Left kidney (tissue), 2 donors: ENCODE data around the gene UFSP1. TPM values are rescaled to one million over a fixed set of nuclear protein-coding genes. Genes with fewer than 3 reads are reported as not detected.

Source experiments
- DNase-seq: peaks from one replicate; pipeline ENCODE4 v3.0.0-alpha.2; 2013
- polyA plus RNA-seq: library from polyadenylated mRNA; unstranded; fragments of 120-200 nt; gene quantifications from one replicate; pipeline ENCODE4 v1.2.1, GENCODE V29; 2013; ENCODE audit not compliant: insufficient read length

The UFSP1 gene
- polyA plus RNA-seq, 1 donor, result 1.8 TPM

GRCh38 chr7:100895956-100896731 is 6.6 kb upstream of the UFSP1 start:
- peak; percentile 33 for DNase-seq

DNA sequence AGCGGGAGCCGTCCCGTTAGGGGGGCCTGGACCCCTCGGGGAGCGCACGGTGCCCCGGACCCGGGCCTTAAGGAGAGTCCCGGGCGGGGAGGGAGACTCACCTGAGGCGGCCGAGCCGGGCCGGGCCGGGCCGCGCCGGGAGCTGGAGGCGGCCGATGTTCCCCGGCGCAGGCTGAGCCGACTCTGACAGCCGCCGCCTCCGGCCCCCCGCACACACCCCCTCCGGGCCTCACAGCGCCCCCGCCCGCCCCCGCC is 6.1 kb upstream of the UFSP1 start, which contains the start of gene ACHE:
Gene ACHE, minus strand, starts transcription at position 188 of the 255 bp plus-strand sequence. CDS start 1,656 bp downstream, outside the sequence.
- DNase-seq, result no peak

DNA sequence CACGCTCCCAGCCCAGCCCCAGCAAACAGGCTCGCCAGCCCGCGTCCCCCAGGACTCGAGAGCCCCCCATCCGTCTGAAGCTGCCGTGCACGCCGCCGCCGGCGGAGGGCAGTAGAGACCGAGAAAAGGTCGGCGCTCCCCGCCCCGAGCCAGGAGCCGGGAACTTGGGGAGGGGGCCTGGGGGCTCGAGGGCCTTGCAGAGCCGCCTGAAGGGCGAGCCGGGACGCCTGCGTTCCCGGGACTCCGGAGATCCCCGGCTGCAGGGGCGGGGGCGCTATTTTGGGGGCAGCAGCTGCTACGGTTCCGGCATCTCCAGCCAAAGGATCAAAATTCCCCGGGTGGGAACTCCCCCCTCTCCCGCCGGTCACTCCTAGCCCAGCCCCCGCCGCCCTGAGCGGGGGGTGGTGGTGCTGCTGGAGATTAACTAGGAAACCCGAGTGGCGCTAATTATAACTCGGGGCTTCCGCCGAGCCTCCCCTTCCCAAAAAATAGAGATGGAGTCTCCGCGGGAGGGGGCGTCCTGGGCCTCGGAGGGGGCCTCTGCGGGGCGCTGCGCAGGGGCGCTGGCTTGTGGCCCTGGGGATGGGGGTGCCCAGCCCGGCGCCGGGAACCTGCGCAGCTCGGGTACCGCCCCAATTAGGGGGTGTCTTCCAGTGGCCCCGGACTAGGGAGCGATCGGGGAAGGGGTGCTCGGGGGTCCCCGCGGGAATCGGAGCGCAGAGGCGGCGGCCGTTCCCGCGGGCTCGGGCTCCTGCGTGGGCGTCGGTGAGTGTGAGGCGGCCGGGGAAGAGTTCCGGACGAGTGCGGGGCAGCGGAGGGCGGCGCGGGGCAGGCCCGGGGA is 5.6 kb upstream of the UFSP1 start:
- peak; percentile 60 for DNase-seq

- no peak for DNase-seq
Measured at GRCh38 chr7:100893910-100894721, 4.6 kb upstream of the UFSP1 start.

DNA sequence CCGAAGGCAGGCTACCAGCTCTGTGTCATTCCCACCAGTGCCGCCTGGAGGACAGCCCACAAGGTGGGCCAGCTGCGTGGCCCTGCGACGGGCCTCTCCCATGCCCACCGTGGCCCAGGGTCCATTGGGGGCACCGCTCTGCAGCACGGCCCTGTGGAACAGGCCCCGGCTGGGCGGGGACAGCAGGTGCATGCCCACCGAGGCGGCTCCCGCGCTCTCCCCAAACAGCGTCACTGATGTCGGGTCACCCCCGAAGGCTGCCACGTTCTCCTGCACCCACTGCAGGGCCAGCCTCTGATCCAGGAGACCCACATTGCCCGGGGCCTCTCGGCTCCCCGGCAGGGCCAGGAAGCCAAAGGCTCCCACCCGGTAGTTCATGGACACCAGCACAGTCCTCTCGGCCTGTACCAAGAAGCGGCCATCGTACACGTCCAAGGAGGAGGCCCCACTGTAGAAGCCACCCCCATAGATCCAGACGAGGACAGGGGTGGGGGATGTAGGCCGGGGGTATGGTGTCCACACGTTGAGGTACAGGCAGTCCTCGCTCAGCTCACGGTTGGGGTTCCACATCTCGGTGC is 3.9 kb upstream of the UFSP1 start:
- no peak for DNase-seq

DNA sequence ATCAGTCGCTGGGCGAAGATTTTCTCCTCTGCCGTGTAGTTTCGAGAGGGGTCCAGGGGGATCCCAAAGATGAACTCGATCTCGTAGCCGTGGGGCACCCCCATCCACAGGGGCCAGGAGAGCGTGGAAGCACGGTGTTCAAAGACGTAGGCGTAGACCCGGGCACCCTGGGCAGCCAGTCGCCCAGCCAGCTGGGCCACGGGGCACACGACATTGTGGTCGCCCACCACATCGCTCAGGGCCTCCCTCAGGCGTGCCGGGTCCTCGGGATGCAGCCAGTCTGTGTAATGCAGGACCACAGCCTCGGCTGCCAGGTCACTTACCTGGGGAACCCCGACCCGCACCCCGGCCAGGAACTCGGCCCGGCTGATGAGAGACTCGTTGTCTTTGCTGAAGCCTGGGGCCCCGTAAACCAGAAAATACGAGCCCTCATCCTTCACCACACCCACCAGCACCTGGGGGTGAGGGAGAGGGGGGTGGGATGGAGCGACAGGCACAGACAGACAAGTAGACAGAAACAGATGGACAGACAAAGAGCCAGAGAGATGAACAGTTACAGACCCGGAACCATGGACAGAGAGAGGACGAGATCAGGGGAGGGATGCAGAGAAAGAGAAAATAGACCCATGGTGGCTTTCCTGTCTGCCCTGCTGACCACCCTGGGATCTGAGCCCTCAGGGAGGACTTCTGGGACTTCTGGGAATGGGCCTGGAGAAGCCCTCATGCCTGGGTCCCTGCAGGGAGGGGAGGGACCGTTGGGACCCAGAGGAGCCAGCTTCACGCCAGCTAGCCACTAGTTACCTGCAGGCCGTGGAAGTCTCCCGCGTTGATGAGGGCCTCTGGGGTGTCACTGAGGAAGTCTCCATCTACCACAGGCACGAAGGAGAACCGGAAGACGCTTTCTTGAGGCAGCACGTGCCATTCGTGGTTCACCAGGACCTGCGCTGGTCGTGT is 3.1 kb upstream of the UFSP1 start:
- DNase-seq, result no peak

DNA sequence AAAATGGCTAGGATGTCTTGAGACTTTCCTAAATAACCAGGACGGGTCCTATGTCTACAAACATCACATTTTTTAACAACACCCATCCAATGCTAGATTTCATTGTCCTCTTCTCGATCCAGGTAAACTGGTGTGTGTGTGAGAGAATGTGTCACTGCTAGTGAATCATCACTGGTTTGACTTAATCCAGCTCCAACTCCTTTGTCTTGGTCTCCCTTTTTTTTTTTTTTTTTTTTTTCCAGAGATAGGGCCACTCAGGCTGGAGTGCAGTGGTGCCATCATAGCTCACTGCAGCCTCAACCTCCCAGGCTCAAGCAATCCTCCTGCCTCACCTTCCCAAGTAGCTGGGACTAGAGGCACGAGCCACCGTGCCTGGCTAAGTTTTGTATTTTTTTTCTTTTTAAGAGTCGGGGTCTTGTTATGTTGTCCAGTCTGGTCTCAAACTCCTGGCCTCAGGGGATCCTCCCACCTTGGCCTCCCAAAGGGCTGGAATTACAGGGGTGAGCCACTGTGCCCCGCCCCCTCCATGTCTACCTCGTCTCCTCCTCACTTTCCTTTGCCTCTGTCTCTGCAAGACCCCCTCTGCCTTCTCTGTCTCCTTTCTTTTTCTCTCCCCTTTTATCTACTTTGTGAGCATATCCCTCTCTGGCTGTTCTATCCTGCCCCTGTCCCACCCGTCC is 2.2 kb upstream of the UFSP1 start:
- DNase-seq, result no peak

GRCh38 chr7:100890653-100891567 is 1.4 kb upstream of the UFSP1 start:
- DNase-seq, result no peak

- DNase-seq, result no peak
Measured at GRCh38 chr7:100888291-100888987, 1.1 kb downstream of the UFSP1 start.

GRCh38 chr7:100887516-100888290 is 1.8 kb downstream of the UFSP1 start:
- DNase-seq, result no peak

GRCh38 chr7:100886936-100887515 is 2.5 kb downstream of the UFSP1 start:
- DNase-seq, result no peak

- no peak for DNase-seq
Measured at GRCh38 chr7:100886142-100886935, 3.2 kb downstream of the UFSP1 start.

DNA sequence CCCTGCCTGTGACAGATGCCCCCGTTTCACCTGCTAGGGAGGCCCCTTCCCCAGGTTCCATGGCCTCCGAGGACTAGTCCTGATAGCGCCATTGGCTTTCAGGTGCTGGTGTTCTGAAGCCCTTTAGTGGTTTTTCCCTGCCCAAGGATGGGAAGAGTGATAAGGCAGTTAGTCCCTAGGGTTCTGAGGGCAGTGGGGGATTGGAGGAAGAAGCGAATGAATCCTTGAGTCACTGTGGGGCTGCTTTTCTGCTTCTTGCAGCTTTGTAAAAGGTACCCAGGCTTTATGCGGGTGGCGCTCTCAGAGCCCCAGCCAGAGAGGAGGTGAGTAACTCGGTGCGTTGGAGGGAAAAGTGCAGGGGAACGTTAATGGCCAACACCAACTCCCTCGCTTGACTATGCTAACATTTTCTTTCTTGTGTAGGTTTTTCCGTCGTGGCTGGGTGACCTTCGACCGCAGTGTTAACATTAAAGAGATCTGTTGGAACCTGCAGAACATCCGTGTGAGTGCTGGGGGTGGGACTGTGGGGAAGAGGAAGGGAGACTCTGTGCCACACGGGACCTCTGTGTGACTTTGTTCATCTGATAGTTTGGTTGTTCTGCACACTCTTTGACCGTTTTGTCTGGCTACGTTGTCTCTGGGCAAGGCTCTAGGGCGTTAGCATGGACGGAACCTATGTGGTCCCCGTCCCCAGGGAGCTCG is 3.9 kb downstream of the UFSP1 start:
- DNase-seq, result no peak

DNA sequence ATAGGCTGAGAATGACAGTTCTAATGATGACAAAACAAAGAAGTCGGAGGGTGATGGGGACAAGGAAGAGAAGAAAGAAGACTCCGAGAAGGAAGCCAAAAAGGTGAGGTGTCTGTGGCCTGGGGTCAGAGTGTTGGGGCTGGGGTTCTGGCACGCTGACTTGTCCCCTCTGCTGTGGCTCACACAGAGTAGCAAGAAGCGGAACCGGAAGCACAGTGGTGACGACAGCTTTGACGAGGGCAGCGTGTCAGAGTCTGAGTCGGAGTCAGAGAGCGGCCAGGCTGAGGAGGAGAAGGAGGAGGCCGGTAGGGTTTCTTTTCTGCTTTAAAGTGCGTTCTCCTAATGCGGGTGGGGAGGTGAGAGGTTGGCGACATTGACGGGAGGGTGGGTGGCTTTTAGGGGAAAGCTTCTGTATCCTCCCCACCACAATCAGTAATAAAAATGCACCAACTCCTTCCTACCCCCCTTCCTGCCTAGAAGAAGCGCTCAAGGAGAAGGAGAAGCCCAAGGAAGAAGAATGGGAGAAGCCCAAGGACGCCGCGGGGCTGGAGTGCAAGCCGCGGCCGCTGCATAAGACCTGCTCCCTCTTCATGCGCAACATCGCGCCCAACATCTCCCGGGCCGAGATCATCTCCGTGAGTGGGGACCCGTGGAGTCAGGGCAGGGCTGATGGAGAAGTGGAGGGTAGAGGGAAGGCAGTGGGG is 4.6 kb downstream of the UFSP1 start:
- DNase-seq, result no peak

GRCh38 chr7:100882785-100883526 is 6.6 kb downstream of the UFSP1 start:
- DNase-seq, result no peak
